Colonic mucosa (tissue), 4 donors: ENCODE data around the gene NODAL. TPM values are rescaled to one million over a fixed set of nuclear protein-coding genes. Genes with fewer than 3 reads are reported as not detected.
A peak's percentile ranks its signal among the peaks of the same experiment; 100 is the strongest.

Source experiments
- DNase-seq: peaks from one replicate; pipeline ENCODE4 v3.0.0-alpha.2; 2020
- H3K27ac ChIP-seq: fragments of 200-600 bp; one replicate; pipeline ENCODE4 v1.8.0; 2021
- H3K27me3 ChIP-seq: fragments of 200-600 bp; one replicate; pipeline ENCODE4 v1.8.0; 2021
- H3K36me3 ChIP-seq: fragments of 200-600 bp; one replicate; pipeline ENCODE4 v1.8.0; 2021
- H3K4me1 ChIP-seq: fragments of 200-600 bp; one replicate; pipeline ENCODE4 v1.8.0; 2021; ENCODE audit warnings: mild to moderate bottlenecking
- H3K4me3 ChIP-seq: fragments of 200-600 bp; one replicate; pipeline ENCODE4 v1.8.0; 2021
- H3K9ac ChIP-seq, 2 donors: one replicate each; pipeline ENCODE4 v1.7.0; 2013; ENCODE audit warnings: control low read depth in 2 of 2, low read depth in 2 of 2, low read length in 2 of 2
- H3K9me3 ChIP-seq: fragments of 200-600 bp; one replicate; pipeline ENCODE4 v1.8.0; 2021
- intact Hi-C: fragments of 100-400 bp; cut with DNase I; formaldehyde crosslinking; loops from one replicate; pipeline ENCODE4 v1.14.1; 2022
- total RNA-seq, 2 donors: library from RNA; stranded (reverse); fragmentation: NEBNext Ultra II Directional in 1 of 2; extraction: Animal tissue kit (Norgen Biotek cat#: 25700) in 1 of 2; gene quantifications; one replicate each; pipeline ENCODE4 v1.2.1, GENCODE V29; 2021
- TF ChIP-seq, protein P1 (sequence below): fragments of 200-600 bp; IDR thresholded peaks from one replicate; pipeline ENCODE4 v1.8.0; 2022; ENCODE audit warnings: antibody characterized with exemption, mild to moderate bottlenecking
- donor health status: healthy.
- donor health status: DM: no; HTN: no; CAD: no.
- donor health status: DM: no; HTN: no; CAD: no.

The NODAL gene
- total RNA-seq, 2 donors from 2014 or later = 0.17 TPM; not detected in 1

DNA sequence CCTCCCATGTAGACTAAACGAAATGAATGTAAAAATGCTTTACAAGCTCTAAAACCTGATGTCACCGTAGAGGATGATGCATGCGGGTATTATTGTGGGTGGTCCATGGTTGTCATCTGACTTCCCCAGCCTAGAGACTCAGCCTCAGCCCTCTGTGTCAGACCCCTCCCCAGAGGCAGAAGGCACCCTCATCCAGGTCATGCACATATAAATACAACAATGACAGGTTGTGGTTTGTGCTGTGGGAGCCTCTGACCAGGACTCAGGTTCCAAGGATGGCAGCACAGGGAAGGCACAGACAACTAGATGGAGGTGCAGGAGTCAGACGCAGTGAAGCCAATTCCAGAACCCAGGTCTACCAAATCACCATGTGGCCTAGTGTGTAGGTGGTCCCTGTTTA lies 3.3 kb upstream of the NODAL start:
- no peak for DNase-seq
- Histone ChIP-seq H3K9ac (no peak overlapping the region), H3K27ac (no peak overlapping the region), H3K36me3 (no peaks in the 10 kb centered on the region), H3K9me3 (no peaks in the 10 kb centered on the region), H3K4me3 (no peak overlapping the region), H3K4me1 (peaks cover 12% of the 10 kb centered on the region), H3K27me3 (peaks cover 24% of the 10 kb centered on the region)
- intact Hi-C loops = no loop called here
- TF ChIP-seq, protein P1, sequence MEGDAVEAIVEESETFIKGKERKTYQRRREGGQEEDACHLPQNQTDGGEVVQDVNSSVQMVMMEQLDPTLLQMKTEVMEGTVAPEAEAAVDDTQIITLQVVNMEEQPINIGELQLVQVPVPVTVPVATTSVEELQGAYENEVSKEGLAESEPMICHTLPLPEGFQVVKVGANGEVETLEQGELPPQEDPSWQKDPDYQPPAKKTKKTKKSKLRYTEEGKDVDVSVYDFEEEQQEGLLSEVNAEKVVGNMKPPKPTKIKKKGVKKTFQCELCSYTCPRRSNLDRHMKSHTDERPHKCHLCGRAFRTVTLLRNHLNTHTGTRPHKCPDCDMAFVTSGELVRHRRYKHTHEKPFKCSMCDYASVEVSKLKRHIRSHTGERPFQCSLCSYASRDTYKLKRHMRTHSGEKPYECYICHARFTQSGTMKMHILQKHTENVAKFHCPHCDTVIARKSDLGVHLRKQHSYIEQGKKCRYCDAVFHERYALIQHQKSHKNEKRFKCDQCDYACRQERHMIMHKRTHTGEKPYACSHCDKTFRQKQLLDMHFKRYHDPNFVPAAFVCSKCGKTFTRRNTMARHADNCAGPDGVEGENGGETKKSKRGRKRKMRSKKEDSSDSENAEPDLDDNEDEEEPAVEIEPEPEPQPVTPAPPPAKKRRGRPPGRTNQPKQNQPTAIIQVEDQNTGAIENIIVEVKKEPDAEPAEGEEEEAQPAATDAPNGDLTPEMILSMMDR = no peak

DNA sequence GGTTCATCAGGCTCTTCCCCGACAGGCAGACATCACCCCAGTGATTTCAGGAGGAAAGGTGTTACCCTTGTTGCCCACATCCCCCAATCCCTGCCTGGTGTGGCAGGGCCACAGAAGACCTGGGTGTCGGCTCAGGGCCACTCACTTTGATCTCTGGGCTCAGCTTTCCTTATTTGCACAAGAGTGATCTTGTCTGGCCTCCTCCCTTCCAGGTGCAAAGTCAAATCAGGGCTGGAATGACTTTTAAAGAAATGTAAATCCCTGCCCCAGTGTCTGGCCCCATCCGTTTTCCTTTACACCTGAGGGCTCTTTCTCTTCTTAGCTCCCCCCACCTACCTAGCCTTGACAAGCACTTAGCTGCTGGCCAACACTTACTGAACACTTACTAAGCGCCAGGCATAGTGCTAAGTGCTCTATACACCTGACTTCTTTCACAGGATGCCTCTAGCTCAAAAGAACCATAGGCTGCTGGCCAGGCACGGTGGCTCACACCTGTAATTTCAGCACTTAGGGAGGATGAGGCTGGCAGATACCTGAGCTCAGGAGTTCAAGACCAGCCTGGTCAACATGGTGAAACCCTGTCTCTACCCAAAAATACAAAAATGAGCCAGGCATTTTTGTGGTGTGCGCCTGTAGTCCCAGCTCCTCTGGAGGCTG lies 979 bp upstream of the NODAL start:
- peak; percentile 65 for DNase-seq
- intact Hi-C loops = no loop called here
- TF ChIP-seq, protein P1 = no peak
- Histone ChIP-seq H3K27me3 (peaks cover 33% of the 10 kb centered on the region), H3K36me3 (no peaks in the 10 kb centered on the region), H3K4me1 (peaks cover 12% of the 10 kb centered on the region), H3K9me3 (no peaks in the 10 kb centered on the region), H3K9ac (peak overlapping the region in 1 of 2 donors; percentile 21), H3K4me3 (no peak overlapping the region), H3K27ac (no peak overlapping the region)

DNA sequence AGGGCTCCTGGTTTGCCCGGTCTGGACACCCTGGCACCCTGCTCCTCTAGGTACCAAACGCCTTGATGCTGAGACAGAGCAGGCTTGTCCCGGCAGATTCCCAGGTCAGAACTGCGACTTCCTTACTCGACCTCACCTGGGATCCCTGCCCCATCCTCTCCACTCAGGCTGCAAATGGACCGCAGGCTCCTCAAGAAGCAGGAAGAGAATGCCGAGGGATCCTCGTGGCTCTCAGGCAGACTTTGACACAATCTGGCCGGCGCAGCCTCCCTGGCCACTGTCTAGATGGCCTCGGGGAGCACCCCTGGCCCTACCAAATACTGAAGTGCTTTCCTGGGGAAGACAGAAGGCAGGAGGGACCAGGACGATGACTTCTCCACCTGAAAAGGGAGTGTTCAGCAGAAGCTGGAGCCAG lies 421 bp upstream of the NODAL start:
- Histone ChIP-seq H3K9me3 (no peaks in the 10 kb centered on the region), H3K27me3 (peaks cover 33% of the 10 kb centered on the region), H3K27ac (no peak overlapping the region), H3K9ac (peak overlapping the region in 1 of 2 donors; percentile 21), H3K36me3 (no peaks in the 10 kb centered on the region), H3K4me3 (no peak overlapping the region), H3K4me1 (peaks cover 12% of the 10 kb centered on the region)
- intact Hi-C loops = no loop called here
- DNase-seq = no peak
- TF ChIP-seq, protein P1 = no peak

DNA sequence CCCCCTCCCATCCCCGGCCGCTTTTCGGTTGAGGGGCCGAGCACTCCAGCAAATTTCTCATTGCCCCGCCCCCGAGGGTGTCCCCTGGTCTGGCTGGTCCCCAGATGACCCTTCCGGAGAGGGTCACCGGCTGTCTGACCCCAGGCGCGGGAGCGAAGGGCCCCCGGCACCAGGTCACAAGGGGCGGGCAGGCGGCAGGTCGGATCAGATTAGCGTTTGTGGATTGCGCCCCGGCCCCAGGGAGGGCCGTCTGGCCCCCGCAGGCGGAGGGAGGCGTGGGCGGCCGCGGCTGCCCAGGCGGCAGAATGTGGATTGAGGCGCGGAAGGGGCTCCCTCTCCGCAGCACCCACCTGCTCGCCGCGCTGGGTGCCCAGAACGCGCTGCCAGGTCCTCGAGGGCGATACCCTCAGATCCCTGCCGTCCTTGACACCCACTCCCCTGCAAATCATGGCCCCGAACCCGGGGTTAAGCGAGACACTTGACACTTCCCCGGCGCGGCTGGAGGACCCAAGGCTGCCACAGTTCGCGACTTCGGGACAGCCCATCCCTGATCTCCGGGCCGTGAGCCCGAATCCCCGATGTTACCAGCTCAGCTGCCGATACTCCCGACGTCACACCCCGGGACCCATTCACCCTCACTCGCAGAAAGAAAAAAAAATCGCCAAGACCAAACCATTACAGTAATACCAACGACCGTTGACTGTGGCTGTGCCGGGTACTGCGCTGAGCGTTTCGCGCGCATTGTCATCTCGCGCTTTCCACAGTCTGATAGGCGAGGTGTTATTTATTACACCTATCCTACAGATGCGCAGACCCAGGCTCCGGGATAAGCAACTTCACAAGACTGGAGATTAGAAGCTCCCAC lies 953 bp downstream of the NODAL start:
- Histone ChIP-seq H3K27ac (no peak overlapping the region), H3K9ac (no peak overlapping the region), H3K9me3 (no peaks in the 10 kb centered on the region), H3K27me3 (peaks cover 33% of the 10 kb centered on the region), H3K36me3 (no peaks in the 10 kb centered on the region), H3K4me3 (peak overlapping the region; percentile 13), H3K4me1 (peaks cover 12% of the 10 kb centered on the region)
- no peak for DNase-seq
- intact Hi-C loops = no loop called here
- TF ChIP-seq, protein P1 = no peak

DNA sequence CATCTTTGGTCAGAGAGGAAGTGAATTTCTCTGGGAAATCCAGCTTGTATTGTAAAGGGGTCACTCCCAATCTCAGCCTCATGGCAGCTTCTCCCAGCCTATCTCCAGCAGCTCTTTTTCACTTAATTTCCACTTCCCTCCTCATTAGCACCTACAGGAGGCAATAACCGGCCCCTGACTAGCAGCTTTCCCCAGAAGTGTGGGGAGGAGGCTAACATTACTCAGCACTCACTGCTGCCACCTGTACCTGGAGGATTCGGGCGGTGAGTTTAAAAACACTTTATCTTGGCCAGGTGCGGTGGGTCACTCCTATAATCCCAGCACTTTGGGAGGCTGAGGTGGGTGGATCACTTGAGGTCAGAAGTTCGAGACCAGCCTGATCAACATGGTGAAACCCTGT lies 3.8 kb downstream of the NODAL start:
- no peak for DNase-seq

More for the DNA sequence above, 3.8 kb downstream of the NODAL start:
- intact Hi-C loops = no loop called here
- Histone ChIP-seq H3K27me3 (peaks cover 33% of the 10 kb centered on the region), H3K4me1 (peaks cover 12% of the 10 kb centered on the region), H3K9me3 (no peaks in the 10 kb centered on the region), H3K9ac (no peak overlapping the region), H3K36me3 (no peaks in the 10 kb centered on the region), H3K27ac (no peak overlapping the region), H3K4me3 (no peak overlapping the region)
- TF ChIP-seq, protein P1 = no peak
